NCI-H774 (cell line): ENCODE data around the gene MIA.
"Not testable (repeated sequence)": the region's sequence is repeated elsewhere in the genome, so short reads cannot be mapped to it uniquely, and the experiment has no call there.

Experiments used
- DNase-seq: peaks from one replicate; lab custom pipeline; 2025; lab: John Stamatoyannopoulos, UW

MIA gene

GRCh38 chr19:40774916-40775631 is at the start of gene MIA:
TSS of gene MIA (plus strand) at chr19:40775521. CDS start at chr19:40775543, 22 bp downstream.
- DNase-seq = no peak

GRCh38 chr19:40726279-40726678 is 49.0 kb upstream of the MIA start:
- no peak for DNase-seq

- not testable (repeated sequence) for DNase-seq
Observed at GRCh38 chr19:40730065-40730464, 45.3 kb upstream of the MIA start.

- not testable (repeated sequence) for DNase-seq
Observed at GRCh38 chr19:40732304-40732703, 43.0 kb upstream of the MIA start.

- no peak for DNase-seq
Observed at GRCh38 chr19:40733149-40733548, 42.2 kb upstream of the MIA start.

- no peak for DNase-seq
Observed at GRCh38 chr19:40735013-40735771, 40.1 kb upstream of the MIA start.

- no peak for DNase-seq
Observed at GRCh38 chr19:40736661-40737060, 38.7 kb upstream of the MIA start.

- DNase-seq = no peak
Observed at GRCh38 chr19:40737102-40737644, 38.1 kb upstream of the MIA start.

- DNase-seq = no peak
Observed at GRCh38 chr19:40739030-40739839, 36.1 kb upstream of the MIA start.

GRCh38 chr19:40739871-40740703 is 35.2 kb upstream of the MIA start:
- DNase-seq = no peak

- no peak for DNase-seq
Observed at GRCh38 chr19:40740747-40741146, 34.6 kb upstream of the MIA start.

- no peak for DNase-seq
Observed at GRCh38 chr19:40741527-40742390, 33.6 kb upstream of the MIA start.

- no peak for DNase-seq
Observed at GRCh38 chr19:40742477-40742876, 32.8 kb upstream of the MIA start.

- DNase-seq = no peak
Observed at GRCh38 chr19:40742886-40743285, 32.4 kb upstream of the MIA start.

- DNase-seq = no peak
Observed at GRCh38 chr19:40743926-40744325, 31.4 kb upstream of the MIA start.

- DNase-seq = no peak
Observed at GRCh38 chr19:40744554-40745401, 30.5 kb upstream of the MIA start.

GRCh38 chr19:40745402-40745780 is 29.9 kb upstream of the MIA start:
- no peak for DNase-seq

GRCh38 chr19:40747536-40747935 is 27.8 kb upstream of the MIA start:
- no peak for DNase-seq

- peak; percentile 99 for DNase-seq
Observed at GRCh38 chr19:40750058-40750873, 25.1 kb upstream of the MIA start, which contains the start of gene ACTMAP. TSS of gene ACTMAP (minus strand) at chr19:40750477. CDS start at chr19:40749803, 674 bp downstream.
